GM12878 (cell line): ENCODE measurements around the gene ZNF610.

ENCODE experiments used
- CHD2 ChIP-seq: IDR thresholded peaks from 2 replicates; pipeline ENCODE4 v1.6.1; 2011; ENCODE audit warnings: low read depth, low read length, improper control_type of control experiment, borderline replicate concordance
- CHD4 ChIP-seq: fragments of 200-600 bp; sonication (generic); IDR thresholded peaks from 2 replicates; pipeline ENCODE4 v1.6.1; 2016; ENCODE audit warnings: mild to moderate bottlenecking
- EP300 ChIP-seq, 2 experiments: fragments of 150-350 bp in 1 of 2; IDR thresholded peaks; 2 replicates each; pipeline ENCODE4 v1.6.1; 2011 to 2012; ENCODE audit warnings: low read depth in 2 of 2, low read length in 2 of 2, borderline replicate concordance in 1 of 2, improper control_type of control experiment in 1 of 2, inconsistent platforms in 1 of 2; ENCODE audit not compliant: control insufficient read depth in 1 of 2
- JUNB ChIP-seq: IDR thresholded peaks from 2 replicates; pipeline ENCODE4 v1.6.1; 2016; ENCODE audit warnings: antibody characterized with exemption, mild to moderate bottlenecking
- TAF1 ChIP-seq: IDR thresholded peaks from 2 replicates; pipeline ENCODE4 v1.6.1; 2011; ENCODE audit warnings: mild to moderate bottlenecking, low read depth, low read length, borderline replicate concordance
- TF ChIP-seq, protein P1 (sequence below), 3 experiments: IDR thresholded peaks in 2 of 3; conservative IDR thresholded peaks in 1 of 3; 2 replicates each; pipeline ENCODE4 v1.5.1; 2011; ENCODE audit warnings: low read depth in 3 of 3, low read length in 3 of 3, mild to moderate bottlenecking in 3 of 3, control low read depth in 2 of 3, moderate library complexity in 2 of 3, inconsistent platforms in 1 of 3, mixed read lengths in 1 of 3; ENCODE audit not compliant: control insufficient read depth in 2 of 3, insufficient read depth in 1 of 3; ENCODE audit errors: extremely low read depth in 1 of 3

DNA sequence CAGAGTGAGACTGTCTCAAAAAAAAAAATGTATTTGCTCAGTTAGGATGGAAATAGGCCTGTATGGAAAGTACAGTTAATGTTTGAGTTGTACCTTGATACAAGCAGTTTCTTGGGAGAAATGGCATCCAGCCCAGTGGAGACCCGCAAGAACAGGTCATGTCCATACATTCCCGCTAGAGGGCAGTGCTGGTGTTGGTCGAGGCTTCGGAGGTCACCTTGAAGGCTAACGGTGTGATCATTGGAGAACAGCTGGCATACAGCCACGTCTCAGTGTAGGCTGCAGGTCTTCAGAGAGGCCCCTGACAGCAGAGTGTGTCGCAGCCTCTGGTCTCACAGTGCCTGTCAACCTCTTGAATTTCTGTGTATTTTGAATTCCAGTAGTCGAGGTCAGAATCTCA lies 7.5 kb downstream of the ZNF610 start:
- TF ChIP-seq EP300 (IDR thresholded peaks at IDR 0.05; ENCODE audit: borderline replicate concordance in 1 of 2, control insufficient read depth in 1 of 2, low read depth in 2 of 2, low read length in 2 of 2), result no peak
- TF ChIP-seq, protein P1, sequence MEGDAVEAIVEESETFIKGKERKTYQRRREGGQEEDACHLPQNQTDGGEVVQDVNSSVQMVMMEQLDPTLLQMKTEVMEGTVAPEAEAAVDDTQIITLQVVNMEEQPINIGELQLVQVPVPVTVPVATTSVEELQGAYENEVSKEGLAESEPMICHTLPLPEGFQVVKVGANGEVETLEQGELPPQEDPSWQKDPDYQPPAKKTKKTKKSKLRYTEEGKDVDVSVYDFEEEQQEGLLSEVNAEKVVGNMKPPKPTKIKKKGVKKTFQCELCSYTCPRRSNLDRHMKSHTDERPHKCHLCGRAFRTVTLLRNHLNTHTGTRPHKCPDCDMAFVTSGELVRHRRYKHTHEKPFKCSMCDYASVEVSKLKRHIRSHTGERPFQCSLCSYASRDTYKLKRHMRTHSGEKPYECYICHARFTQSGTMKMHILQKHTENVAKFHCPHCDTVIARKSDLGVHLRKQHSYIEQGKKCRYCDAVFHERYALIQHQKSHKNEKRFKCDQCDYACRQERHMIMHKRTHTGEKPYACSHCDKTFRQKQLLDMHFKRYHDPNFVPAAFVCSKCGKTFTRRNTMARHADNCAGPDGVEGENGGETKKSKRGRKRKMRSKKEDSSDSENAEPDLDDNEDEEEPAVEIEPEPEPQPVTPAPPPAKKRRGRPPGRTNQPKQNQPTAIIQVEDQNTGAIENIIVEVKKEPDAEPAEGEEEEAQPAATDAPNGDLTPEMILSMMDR (IDR thresholded peaks at IDR 0.05 in 2 of 3, conservative IDR thresholded peaks at IDR 0.05 in 1 of 3; ENCODE audit: control insufficient read depth in 2 of 3, extremely low read depth in 1 of 3, insufficient read depth in 1 of 3, low read depth in 3 of 3, low read length in 3 of 3), result peak; percentile 33 to 55 (median 50); a peak in 4 of 6 replicates
- no peak for TF ChIP-seq JUNB
- TF ChIP-seq CHD2, result no peak
- TF ChIP-seq CHD4, result no peak
- TF ChIP-seq TAF1, result no peak
